ENCODE measurements around the gene DRC7.

DRC7 gene

GRCh38 chr16:57679767-57680482 is 14.7 kb upstream of the DRC7 start:
- Mint-ChIP-seq H3K9me3 (no peaks in the 10 kb centered on the region), H3K36me3 (ENCODE audit: low read depth) (no peaks in the 10 kb centered on the region), H3K4me3 (no peak overlapping the region), H3K4me1 (ENCODE audit: low read depth) (no peaks in the 10 kb centered on the region), H3K27me3 (ENCODE audit: low read depth) (peaks cover 9% of the 10 kb centered on the region), H3K27ac (no peak overlapping the region)

- no peaks in the 10 kb centered on the region for H3K9me3 Mint-ChIP-seq
Measured at GRCh38 chr16:57680842-57681375, 13.7 kb upstream of the DRC7 start.

GRCh38 chr16:57681950-57682728 is 12.5 kb upstream of the DRC7 start:
- Mint-ChIP-seq H3K27me3 (ENCODE audit: low read depth) (peaks cover 2% of the 10 kb centered on the region), H3K4me3 (no peak overlapping the region), H3K9me3 (no peaks in the 10 kb centered on the region)

More at GRCh38 chr16:57680842-57681375, 13.7 kb upstream of the DRC7 start:
- Mint-ChIP-seq H3K36me3 (ENCODE audit: low read depth) (no peaks in the 10 kb centered on the region), H3K27ac (no peak overlapping the region), H3K27me3 (ENCODE audit: low read depth) (peaks cover 2% of the 10 kb centered on the region), H3K4me3 (no peak overlapping the region), H3K4me1 (ENCODE audit: low read depth) (no peaks in the 10 kb centered on the region)

GRCh38 chr16:57682809-57683635 is 11.6 kb upstream of the DRC7 start:
- Mint-ChIP-seq H3K4me3 (no peak overlapping the region), H3K9me3 (no peaks in the 10 kb centered on the region), H3K27me3 (ENCODE audit: low read depth) (no peaks in the 10 kb centered on the region), H3K27ac (no peak overlapping the region), H3K4me1 (ENCODE audit: low read depth) (no peaks in the 10 kb centered on the region), H3K36me3 (ENCODE audit: low read depth) (no peaks in the 10 kb centered on the region)

More at GRCh38 chr16:57681950-57682728, 12.5 kb upstream of the DRC7 start:
- Mint-ChIP-seq H3K27ac (no peak overlapping the region), H3K4me1 (ENCODE audit: low read depth) (no peaks in the 10 kb centered on the region), H3K36me3 (ENCODE audit: low read depth) (no peaks in the 10 kb centered on the region)

GRCh38 chr16:57683636-57684545 is 10.7 kb upstream of the DRC7 start:
- no peaks in the 10 kb centered on the region for H3K27me3 Mint-ChIP-seq (ENCODE audit: low read depth)
- H3K4me3 Mint-ChIP-seq, result no peak overlapping the region
- H3K27ac Mint-ChIP-seq, result no peak overlapping the region
- H3K9me3 Mint-ChIP-seq, result no peaks in the 10 kb centered on the region
- no peaks in the 10 kb centered on the region for H3K36me3 Mint-ChIP-seq (ENCODE audit: low read depth)
- H3K4me1 Mint-ChIP-seq (ENCODE audit: low read depth), result peaks cover under 1% of the 10 kb centered on the region

- no peak overlapping the region for H3K4me3 Mint-ChIP-seq
- H3K27me3 Mint-ChIP-seq (ENCODE audit: low read depth), result no peaks in the 10 kb centered on the region
- no peaks in the 10 kb centered on the region for H3K36me3 Mint-ChIP-seq (ENCODE audit: low read depth)
- H3K4me1 Mint-ChIP-seq (ENCODE audit: low read depth), result peaks cover 9% of the 10 kb centered on the region
- no peak overlapping the region for H3K27ac Mint-ChIP-seq
- H3K9me3 Mint-ChIP-seq, result no peaks in the 10 kb centered on the region
Measured at GRCh38 chr16:57684626-57685358, 9.8 kb upstream of the DRC7 start.

- H3K9me3 Mint-ChIP-seq, result no peaks in the 10 kb centered on the region
- no peak overlapping the region for H3K27ac Mint-ChIP-seq
- no peak overlapping the region for H3K4me3 Mint-ChIP-seq
- no peaks in the 10 kb centered on the region for H3K36me3 Mint-ChIP-seq (ENCODE audit: low read depth)
- H3K27me3 Mint-ChIP-seq (ENCODE audit: low read depth), result no peaks in the 10 kb centered on the region
- H3K4me1 Mint-ChIP-seq (ENCODE audit: low read depth), result peaks cover 15% of the 10 kb centered on the region
Measured at GRCh38 chr16:57685633-57686032, 9.0 kb upstream of the DRC7 start.

- H3K4me3 Mint-ChIP-seq, result no peak overlapping the region
Measured at GRCh38 chr16:57686577-57686976, 8.0 kb upstream of the DRC7 start.

GRCh38 chr16:57687363-57687929 is 7.2 kb upstream of the DRC7 start:
- Mint-ChIP-seq H3K4me1 (ENCODE audit: low read depth) (peaks cover 18% of the 10 kb centered on the region), H3K27me3 (ENCODE audit: low read depth) (peaks cover 3% of the 10 kb centered on the region), H3K4me3 (no peak overlapping the region), H3K36me3 (ENCODE audit: low read depth) (no peaks in the 10 kb centered on the region), H3K9me3 (no peaks in the 10 kb centered on the region), H3K27ac (no peak overlapping the region)

More at GRCh38 chr16:57686577-57686976, 8.0 kb upstream of the DRC7 start:
- no peaks in the 10 kb centered on the region for H3K27me3 Mint-ChIP-seq (ENCODE audit: low read depth)
- peaks cover 18% of the 10 kb centered on the region for H3K4me1 Mint-ChIP-seq (ENCODE audit: low read depth)
- H3K9me3 Mint-ChIP-seq, result no peaks in the 10 kb centered on the region
- no peak overlapping the region for H3K27ac Mint-ChIP-seq
- no peaks in the 10 kb centered on the region for H3K36me3 Mint-ChIP-seq (ENCODE audit: low read depth)

- H3K4me3 Mint-ChIP-seq, result no peak overlapping the region
- H3K27me3 Mint-ChIP-seq (ENCODE audit: low read depth), result peaks cover 6% of the 10 kb centered on the region
- no peaks in the 10 kb centered on the region for H3K36me3 Mint-ChIP-seq (ENCODE audit: low read depth)
- peak overlapping the region; percentile 95 for H3K27ac Mint-ChIP-seq
- H3K9me3 Mint-ChIP-seq, result no peaks in the 10 kb centered on the region
- peaks cover 18% of the 10 kb centered on the region for H3K4me1 Mint-ChIP-seq (ENCODE audit: low read depth)
Measured at GRCh38 chr16:57688487-57688986, 6.1 kb upstream of the DRC7 start.

GRCh38 chr16:57688987-57689761 is 5.4 kb upstream of the DRC7 start:
- H3K4me3 Mint-ChIP-seq, result peak overlapping the region; percentile 76
- peaks cover 6% of the 10 kb centered on the region for H3K27me3 Mint-ChIP-seq (ENCODE audit: low read depth)
- no peaks in the 10 kb centered on the region for H3K36me3 Mint-ChIP-seq (ENCODE audit: low read depth)
- H3K4me1 Mint-ChIP-seq (ENCODE audit: low read depth), result peaks cover 20% of the 10 kb centered on the region
- H3K9me3 Mint-ChIP-seq, result no peaks in the 10 kb centered on the region
- H3K27ac Mint-ChIP-seq, result peak overlapping the region; percentile 95

Measured in T-helper 1 cell treated with Interleukin-12 subunit alpha and Interleukin-12 subunit beta and Interleukin-4 antibody, amounts not matched to agents 30 μg/mL and 1 μg/mL, for 36 hours (primary cell).